ENCODE data around the gene PKN1. TPM values are rescaled to one million over a fixed set of nuclear protein-coding genes. Genes with fewer than 3 reads are reported as not detected.
"Not testable (repeated sequence)": the region's sequence is repeated elsewhere in the genome, so short reads cannot be mapped to it uniquely, and the experiment has no call there.

Gene PKN1
- total RNA-seq, 1 donor, result 164 TPM

DNA sequence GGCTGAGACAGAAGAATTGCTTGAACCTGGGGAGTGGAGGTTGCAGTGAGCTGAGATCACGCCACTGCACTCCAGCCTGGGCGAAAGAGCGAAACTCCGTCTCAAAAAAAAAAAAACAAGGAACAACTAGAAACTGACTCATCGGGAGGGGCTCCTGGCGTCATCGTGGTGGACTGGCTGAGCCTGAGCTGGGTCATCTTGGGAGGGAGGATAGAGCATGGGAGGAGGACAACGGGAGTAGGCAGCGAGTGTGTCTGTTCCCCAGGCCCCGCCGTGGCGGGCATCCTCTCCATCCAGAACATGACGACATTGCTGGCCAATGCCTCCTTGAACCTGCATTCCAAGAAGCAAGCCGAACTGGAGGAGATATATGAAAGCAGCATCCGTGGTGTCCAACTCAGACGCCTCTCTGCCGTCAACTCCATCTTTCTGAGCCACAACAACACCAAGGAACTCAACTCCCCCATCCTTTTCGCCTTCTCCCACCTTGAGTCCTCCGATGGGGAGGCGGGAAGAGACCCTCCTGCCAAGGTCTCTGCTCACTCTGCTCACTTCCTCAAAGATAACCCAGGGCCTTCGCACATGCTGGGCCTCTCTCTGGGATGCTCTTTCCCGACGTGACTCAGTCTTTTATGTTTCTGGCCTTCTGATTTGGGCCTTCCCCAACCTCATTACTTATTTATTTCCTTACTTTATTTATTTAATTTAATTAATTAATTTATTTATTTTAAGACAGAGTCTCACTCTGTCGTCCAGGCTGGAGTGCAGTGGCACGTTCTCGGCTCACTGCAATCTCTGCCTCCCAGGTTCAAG lies 30.6 kb upstream of the PKN1 start:
- TF ChIP-seq, protein P1, sequence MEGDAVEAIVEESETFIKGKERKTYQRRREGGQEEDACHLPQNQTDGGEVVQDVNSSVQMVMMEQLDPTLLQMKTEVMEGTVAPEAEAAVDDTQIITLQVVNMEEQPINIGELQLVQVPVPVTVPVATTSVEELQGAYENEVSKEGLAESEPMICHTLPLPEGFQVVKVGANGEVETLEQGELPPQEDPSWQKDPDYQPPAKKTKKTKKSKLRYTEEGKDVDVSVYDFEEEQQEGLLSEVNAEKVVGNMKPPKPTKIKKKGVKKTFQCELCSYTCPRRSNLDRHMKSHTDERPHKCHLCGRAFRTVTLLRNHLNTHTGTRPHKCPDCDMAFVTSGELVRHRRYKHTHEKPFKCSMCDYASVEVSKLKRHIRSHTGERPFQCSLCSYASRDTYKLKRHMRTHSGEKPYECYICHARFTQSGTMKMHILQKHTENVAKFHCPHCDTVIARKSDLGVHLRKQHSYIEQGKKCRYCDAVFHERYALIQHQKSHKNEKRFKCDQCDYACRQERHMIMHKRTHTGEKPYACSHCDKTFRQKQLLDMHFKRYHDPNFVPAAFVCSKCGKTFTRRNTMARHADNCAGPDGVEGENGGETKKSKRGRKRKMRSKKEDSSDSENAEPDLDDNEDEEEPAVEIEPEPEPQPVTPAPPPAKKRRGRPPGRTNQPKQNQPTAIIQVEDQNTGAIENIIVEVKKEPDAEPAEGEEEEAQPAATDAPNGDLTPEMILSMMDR (IDR thresholded peaks at IDR 0.05; ENCODE audit: insufficient read depth, low read length), result no peak
- H3K4me3 ChIP-seq (ENCODE audit: low read depth, low read length), result no peak overlapping the region
- peak; percentile 90 for DNase-seq (ENCODE audit: low read depth)

DNA sequence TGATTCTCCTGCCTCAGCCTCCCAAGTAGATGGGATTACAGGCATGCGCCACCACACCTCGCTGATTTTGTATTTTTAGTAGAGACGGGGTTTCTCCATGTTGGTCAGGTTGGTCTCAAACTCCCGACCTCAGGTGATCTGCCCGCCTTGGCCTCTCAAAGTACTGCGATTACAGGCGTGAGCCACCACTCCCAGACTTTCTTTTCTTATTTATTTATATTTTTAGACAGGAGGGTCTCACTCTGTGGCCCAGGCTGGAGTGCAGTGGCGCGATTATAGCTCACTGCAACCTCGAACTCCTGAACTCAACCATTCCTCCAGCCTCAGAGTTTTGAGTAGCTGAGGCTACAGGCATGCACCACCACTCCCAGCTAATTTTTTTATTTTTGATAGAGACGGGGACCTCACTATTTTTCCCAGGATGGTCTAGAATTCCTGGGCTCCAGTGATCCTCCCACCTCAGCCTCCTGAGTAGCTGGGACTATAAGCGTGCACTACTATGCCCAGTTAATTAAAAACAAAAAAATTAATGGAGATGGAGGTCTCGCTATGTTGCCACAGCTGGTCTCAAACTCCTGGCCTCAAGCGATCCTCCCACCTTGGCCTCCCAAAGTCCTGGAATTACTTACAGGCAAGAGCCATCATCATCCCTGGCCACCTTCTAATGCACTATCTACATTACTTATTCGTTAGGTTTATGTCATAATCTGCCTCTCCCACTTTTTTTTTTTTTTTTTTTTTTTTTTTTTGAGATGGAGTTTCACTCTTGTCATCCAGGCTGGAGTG lies 29.8 kb upstream of the PKN1 start:
- not testable (repeated sequence) for DNase-seq (ENCODE audit: low read depth); H3K4me3 ChIP-seq (ENCODE audit: low read depth, low read length)

DNA sequence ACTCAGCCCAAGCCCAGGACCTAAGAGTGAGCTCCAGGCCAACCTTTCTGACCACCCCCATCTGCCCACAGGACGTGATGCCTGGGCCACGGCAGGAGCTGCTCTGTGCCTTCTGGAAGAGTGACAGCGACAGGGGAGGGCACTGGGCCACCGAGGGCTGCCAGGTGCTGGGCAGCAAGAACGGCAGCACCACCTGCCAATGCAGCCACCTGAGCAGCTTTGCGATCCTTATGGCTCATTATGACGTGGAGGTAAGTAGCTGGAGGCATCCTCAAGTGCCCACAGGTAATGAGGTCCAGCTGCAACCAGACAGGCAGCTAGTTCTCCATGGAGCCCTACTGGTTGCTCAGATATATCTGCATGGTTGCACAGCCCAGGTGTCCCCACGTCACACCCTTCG lies 28.8 kb upstream of the PKN1 start:
- no peak for DNase-seq (ENCODE audit: low read depth)
- TF ChIP-seq, protein P1 (IDR thresholded peaks at IDR 0.05; ENCODE audit: insufficient read depth, low read length), result no peak
- no peak overlapping the region for H3K4me3 ChIP-seq (ENCODE audit: low read depth, low read length)

DNA sequence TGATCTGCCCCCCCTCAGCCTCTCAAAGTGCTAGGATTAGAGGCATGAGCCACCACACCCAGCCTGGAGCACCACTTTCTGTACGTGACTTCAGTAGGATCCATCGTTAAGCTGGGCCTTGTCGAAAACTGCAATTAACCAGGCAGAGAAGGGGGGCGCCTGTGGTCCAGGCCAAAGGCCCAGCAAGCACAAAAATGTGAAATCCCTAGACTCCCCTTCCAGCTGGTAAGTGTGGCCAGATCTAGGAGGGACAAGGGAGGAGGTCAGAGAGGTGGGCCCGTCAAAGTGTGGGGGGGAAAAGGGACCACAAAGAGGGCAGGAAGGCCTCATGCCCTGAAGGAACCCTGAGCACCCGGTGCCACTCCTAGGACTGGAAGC lies 27.7 kb upstream of the PKN1 start:
- H3K4me3 ChIP-seq (ENCODE audit: low read depth, low read length), result no peak overlapping the region
- no peak for DNase-seq (ENCODE audit: low read depth)
- TF ChIP-seq, protein P1 (IDR thresholded peaks at IDR 0.05; ENCODE audit: insufficient read depth, low read length), result no peak

DNA sequence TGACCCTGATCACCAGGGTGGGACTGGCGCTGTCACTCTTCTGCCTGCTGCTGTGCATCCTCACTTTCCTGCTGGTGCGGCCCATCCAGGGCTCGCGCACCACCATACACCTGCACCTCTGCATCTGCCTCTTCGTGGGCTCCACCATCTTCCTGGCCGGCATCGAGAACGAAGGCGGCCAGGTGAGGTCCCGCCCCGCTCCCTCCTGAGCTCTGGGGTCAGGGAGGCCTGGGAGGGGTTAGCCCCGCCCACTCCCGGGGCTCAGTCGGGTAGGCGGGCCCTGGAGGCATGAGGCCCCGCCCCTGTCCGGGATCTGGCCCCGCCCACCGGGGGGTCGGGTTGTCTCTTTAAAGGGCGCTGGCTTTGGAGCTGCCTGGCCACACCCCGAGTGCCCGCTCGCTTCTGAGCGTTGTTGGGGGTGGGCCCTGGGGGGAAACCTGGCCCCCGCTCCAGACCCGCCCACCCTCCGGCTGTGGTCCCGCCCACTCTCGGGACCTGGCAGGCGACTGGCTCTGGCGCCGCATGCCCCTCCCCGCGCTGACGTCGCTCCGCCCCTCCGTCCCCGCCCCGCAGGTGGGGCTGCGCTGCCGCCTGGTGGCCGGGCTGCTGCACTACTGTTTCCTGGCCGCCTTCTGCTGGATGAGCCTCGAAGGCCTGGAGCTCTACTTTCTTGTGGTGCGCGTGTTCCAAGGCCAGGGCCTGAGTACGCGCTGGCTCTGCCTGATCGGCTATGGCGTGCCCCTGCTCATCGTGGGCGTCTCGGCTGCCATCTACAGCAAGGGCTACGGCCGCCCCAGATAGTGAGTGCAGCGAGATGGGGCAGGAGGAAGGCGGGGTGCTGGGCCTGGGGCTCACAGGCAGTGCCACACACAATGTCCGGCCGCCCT lies 27.1 kb upstream of the PKN1 start:
- DNase-seq (ENCODE audit: low read depth), result peak; percentile 75
- no peak overlapping the region for H3K4me3 ChIP-seq (ENCODE audit: low read depth, low read length)
- TF ChIP-seq, protein P1 (IDR thresholded peaks at IDR 0.05; ENCODE audit: insufficient read depth, low read length), result peak; percentile 77

DNA sequence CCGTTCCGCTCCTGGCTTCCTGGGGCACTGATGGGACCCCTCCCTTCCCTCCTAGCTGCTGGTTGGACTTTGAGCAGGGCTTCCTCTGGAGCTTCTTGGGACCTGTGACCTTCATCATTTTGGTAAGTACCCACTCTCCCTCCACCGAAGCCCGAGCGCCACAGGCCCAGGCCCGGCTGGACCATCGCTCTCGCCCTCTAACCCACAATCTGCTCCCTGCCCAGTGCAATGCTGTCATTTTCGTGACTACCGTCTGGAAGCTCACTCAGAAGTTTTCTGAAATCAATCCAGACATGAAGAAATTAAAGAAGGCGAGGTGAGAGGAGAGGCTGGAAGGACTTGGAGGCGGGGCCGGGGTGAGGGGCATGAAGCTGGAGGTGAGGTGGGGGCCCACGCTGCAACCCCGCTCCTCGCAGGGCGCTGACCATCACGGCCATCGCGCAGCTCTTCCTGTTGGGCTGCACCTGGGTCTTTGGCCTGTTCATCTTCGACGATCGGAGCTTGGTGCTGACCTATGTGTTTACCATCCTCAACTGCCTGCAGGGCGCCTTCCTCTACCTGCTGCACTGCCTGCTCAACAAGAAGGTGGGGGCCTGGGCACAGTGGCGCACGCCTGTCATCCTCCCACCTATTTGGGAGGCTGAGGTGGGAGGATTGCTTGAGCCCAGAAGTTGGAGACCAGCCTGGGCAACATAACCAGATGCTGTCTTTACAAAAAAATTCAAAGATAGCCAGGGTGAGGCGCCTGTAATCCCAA lies 26.3 kb upstream of the PKN1 start:
- no peak overlapping the region for H3K4me3 ChIP-seq (ENCODE audit: low read depth, low read length)
- TF ChIP-seq, protein P1 (IDR thresholded peaks at IDR 0.05; ENCODE audit: insufficient read depth, low read length), result no peak
- no peak for DNase-seq (ENCODE audit: low read depth)
